ENCODE measurements around the gene AHRR. TPM values are rescaled to one million over a fixed set of nuclear protein-coding genes. Genes with fewer than 3 reads are reported as not detected.
"Not testable (repeated sequence)": the region's sequence is repeated elsewhere in the genome, so short reads cannot be mapped to it uniquely, and the experiment has no call there.

Gene AHRR
- total RNA-seq, 1 donor from 2014 or later: 10.5 TPM

GRCh38 chr5:383621-384020 is 62.1 kb downstream of the AHRR start:
- Mint-ChIP-seq H3K36me3 (ENCODE audit: low read depth, unreplicated experiment) (peaks cover 24% of the 10 kb centered on the region), H3K27me3 (ENCODE audit: low read depth, unreplicated experiment) (peaks cover 2% of the 10 kb centered on the region), H3K9me3 (ENCODE audit: unreplicated experiment) (peaks cover 22% of the 10 kb centered on the region), H3K4me1 (ENCODE audit: low read depth, unreplicated experiment) (peaks cover 19% of the 10 kb centered on the region), H3K27ac (ENCODE audit: unreplicated experiment) (no peak overlapping the region), H3K4me3 (ENCODE audit: unreplicated experiment) (no peak overlapping the region)
- DNase-seq (ENCODE audit: low read depth): no peak
- Histone ChIP-seq H2AFZ (ENCODE audit: low read depth, low read length) (no peak overlapping the region), H3K36me3 (ENCODE audit: insufficient read depth, low read length) (peaks cover 7% of the 10 kb centered on the region), H3K27me3 (ENCODE audit: insufficient read depth, low read length) (no peaks in the 10 kb centered on the region), H3K4me3 (ENCODE audit: insufficient read depth, low read depth, low read length) (no peak overlapping the region), H4K20me1 (ENCODE audit: insufficient read depth, low read length) (no peaks in the 10 kb centered on the region), H3K9ac (ENCODE audit: low read length) (no peak overlapping the region), H3K9me3 (ENCODE audit: insufficient read depth, low read depth, low read length) (peaks cover 4% of the 10 kb centered on the region), H3K4me2 (ENCODE audit: low read length) (no peak overlapping the region), H3K79me2 (ENCODE audit: insufficient read depth, low read length) (peaks cover 14% of the 10 kb centered on the region), H3K4me1 (ENCODE audit: insufficient read depth, low read length) (peaks cover 13% of the 10 kb centered on the region), H3K27ac (ENCODE audit: low read depth, low read length) (no peak overlapping the region)
- no peak for FAIRE-seq
- no peak for TF ChIP-seq CTCF (IDR thresholded peaks at IDR 0.05; ENCODE audit: insufficient read depth, low read depth, low read length)
- TF ChIP-seq EZH2 (IDR thresholded peaks at IDR 0.05; ENCODE audit: insufficient read depth, low read length): no peak

- H3K79me2 ChIP-seq (ENCODE audit: insufficient read depth, low read length): peaks cover 14% of the 10 kb centered on the region
- not testable (repeated sequence) for H2AFZ ChIP-seq (ENCODE audit: low read depth, low read length); FAIRE-seq; H3K36me3 ChIP-seq (ENCODE audit: insufficient read depth, low read length); H3K9me3 ChIP-seq (ENCODE audit: insufficient read depth, low read depth, low read length); DNase-seq (ENCODE audit: low read depth); H3K27ac ChIP-seq (ENCODE audit: low read depth, low read length); H3K4me3 Mint-ChIP-seq (ENCODE audit: unreplicated experiment); H3K4me2 ChIP-seq (ENCODE audit: low read length); H4K20me1 ChIP-seq (ENCODE audit: insufficient read depth, low read length); H3K27me3 Mint-ChIP-seq (ENCODE audit: low read depth, unreplicated experiment); H3K4me3 ChIP-seq (ENCODE audit: insufficient read depth, low read depth, low read length); H3K27ac Mint-ChIP-seq (ENCODE audit: unreplicated experiment); H3K27me3 ChIP-seq (ENCODE audit: insufficient read depth, low read length); H3K9ac ChIP-seq (ENCODE audit: low read length); H3K4me1 ChIP-seq (ENCODE audit: insufficient read depth, low read length)
- Mint-ChIP-seq H3K9me3 (ENCODE audit: unreplicated experiment) (peaks cover 22% of the 10 kb centered on the region), H3K4me1 (ENCODE audit: low read depth, unreplicated experiment) (peaks cover 10% of the 10 kb centered on the region), H3K36me3 (ENCODE audit: low read depth, unreplicated experiment) (peaks cover 24% of the 10 kb centered on the region)
Measured at GRCh38 chr5:384576-384975, 63.1 kb downstream of the AHRR start.

GRCh38 chr5:385321-385720 is 63.8 kb downstream of the AHRR start:
- no peak for TF ChIP-seq CTCF (IDR thresholded peaks at IDR 0.05; ENCODE audit: insufficient read depth, low read depth, low read length)
- no peak for TF ChIP-seq EZH2 (IDR thresholded peaks at IDR 0.05; ENCODE audit: insufficient read depth, low read length)
- H3K9ac ChIP-seq (ENCODE audit: low read length): no peak overlapping the region
- no peaks in the 10 kb centered on the region for H4K20me1 ChIP-seq (ENCODE audit: insufficient read depth, low read length)
- H3K4me2 ChIP-seq (ENCODE audit: low read length): no peak overlapping the region
- H3K27me3 ChIP-seq (ENCODE audit: insufficient read depth, low read length): no peaks in the 10 kb centered on the region
- FAIRE-seq: no peak
- H3K27me3 Mint-ChIP-seq (ENCODE audit: low read depth, unreplicated experiment): peaks cover 2% of the 10 kb centered on the region
- no peak for DNase-seq (ENCODE audit: low read depth)
- H3K79me2 ChIP-seq (ENCODE audit: insufficient read depth, low read length): peaks cover 14% of the 10 kb centered on the region
- H3K4me3 Mint-ChIP-seq (ENCODE audit: unreplicated experiment): no peak overlapping the region
- peaks cover 7% of the 10 kb centered on the region for H3K36me3 ChIP-seq (ENCODE audit: insufficient read depth, low read length)
- H3K4me3 ChIP-seq (ENCODE audit: insufficient read depth, low read depth, low read length): no peak overlapping the region
- peaks cover 2% of the 10 kb centered on the region for H3K4me1 ChIP-seq (ENCODE audit: insufficient read depth, low read length)
- H2AFZ ChIP-seq (ENCODE audit: low read depth, low read length): no peak overlapping the region
- H3K9me3 ChIP-seq (ENCODE audit: insufficient read depth, low read depth, low read length): peaks cover 4% of the 10 kb centered on the region
- peaks cover 25% of the 10 kb centered on the region for H3K36me3 Mint-ChIP-seq (ENCODE audit: low read depth, unreplicated experiment)
- peaks cover 22% of the 10 kb centered on the region for H3K9me3 Mint-ChIP-seq (ENCODE audit: unreplicated experiment)
- no peak overlapping the region for H3K27ac ChIP-seq (ENCODE audit: low read depth, low read length)
- no peak overlapping the region for H3K27ac Mint-ChIP-seq (ENCODE audit: unreplicated experiment)
- peaks cover 8% of the 10 kb centered on the region for H3K4me1 Mint-ChIP-seq (ENCODE audit: low read depth, unreplicated experiment)
